B cell (primary cell): ENCODE results near the gene PRKAB1. TPM values are rescaled to one million over a fixed set of nuclear protein-coding genes. Genes with fewer than 3 reads are reported as not detected.

Source experiments
- ATAC-seq: fragments of 200-7000 bp; cut with Tn5 transposase; one replicate; pipeline ENCODE4 v1.10.0; 2021; ENCODE audit warnings: low read depth, mild to moderate bottlenecking, moderate number of reproducible peaks, moderate library complexity
- CTCF ChIA-PET: fragments of 350-600 bp; sonication (Branson Sonifier 250); formaldehyde crosslinking; loops from one replicate; lab custom pipeline; 2021; ENCODE audit warnings: antibody characterized with exemption, inconsistent platforms; lab: Charles Lee
- POLR2A ChIA-PET: fragments of 350-600 bp; sonication (Branson Sonifier 250); formaldehyde crosslinking; loops from one replicate; lab custom pipeline; 2021; ENCODE audit warnings: antibody characterized with exemption; lab: Charles Lee
- DNase-seq: peaks from one replicate; pipeline ENCODE4 v3.0.0; 2013
- H2AFZ ChIP-seq: 2 replicates; pipeline ENCODE4 v1.6.1; 2012; ENCODE audit warnings: mild to moderate bottlenecking, low read depth, low read length; ENCODE audit not compliant: insufficient read depth, poor library complexity, severe bottlenecking
- H3K27ac ChIP-seq, 2 donors: 1 replicate in 1 of 2; 2 replicates in 1 of 2; pipeline ENCODE4 v1.5.1; 2012 to 2013; ENCODE audit warnings: low read length in 2 of 2, mild to moderate bottlenecking in 2 of 2, moderate library complexity in 1 of 2
- H3K27me3 ChIP-seq, 4 experiments: fragments of 200-600 bp in 1 of 4; sonication (generic) in 1 of 4; replicated peaks in 1 of 4; 1 replicate in 2 of 4; 2 replicates in 2 of 4; pipeline versions ENCODE4 v1.6.1 to v1.7.0; 2013 to 2016; ENCODE audit warnings: low read length in 3 of 4, mild to moderate bottlenecking in 2 of 4, mixed read lengths in 1 of 4, moderate library complexity in 1 of 4; ENCODE audit not compliant: insufficient read depth in 4 of 4, control insufficient read depth in 3 of 4; ENCODE audit errors: control extremely low read depth in 1 of 4
- H3K36me3 ChIP-seq, 2 experiments: replicated peaks in 1 of 2; 1 replicate in 1 of 2; 2 replicates in 1 of 2; pipeline versions ENCODE4 v1.6.1 to v1.7.1; 2013; ENCODE audit warnings: low read length in 1 of 2; ENCODE audit not compliant: insufficient read depth in 2 of 2, control insufficient read depth in 1 of 2; ENCODE audit errors: control extremely low read depth in 1 of 2, extremely low read depth in 1 of 2
- H3K4me1 ChIP-seq, 2 donors: fragments of 200-600 bp in 1 of 2; sonication (generic) in 1 of 2; 1 replicate in 1 of 2; 2 replicates in 1 of 2; pipeline versions ENCODE4 v1.5.1 to v1.6.1; 2013 to 2017; ENCODE audit warnings: low read length in 2 of 2; ENCODE audit not compliant: control insufficient read depth in 2 of 2, insufficient read depth in 2 of 2
- H3K4me2 ChIP-seq: replicated peaks from 2 replicates; pipeline ENCODE3; 2012; ENCODE audit warnings: mild to moderate bottlenecking, low read depth, low read length; ENCODE audit not compliant: poor library complexity, severe bottlenecking
- H3K4me3 ChIP-seq, 5 experiments: fragments of 200-600 bp in 1 of 5; sonication (generic) in 1 of 5; 1 replicate in 3 of 5; 2 replicates in 2 of 5; pipeline versions ENCODE4 v1.5.1 to v1.7.0; 2011 to 2016; ENCODE audit warnings: low read length in 4 of 5, mild to moderate bottlenecking in 4 of 5, low read depth in 2 of 5, control low read depth in 1 of 5, moderate library complexity in 1 of 5; ENCODE audit not compliant: insufficient read depth in 1 of 5; ENCODE audit errors: control extremely low read depth in 1 of 5, extremely low read depth in 1 of 5
- H3K79me2 ChIP-seq: fragments of 200-600 bp; sonication (generic); one replicate; pipeline ENCODE4 v1.6.0; 2016; ENCODE audit warnings: low read length; ENCODE audit not compliant: control insufficient read depth, insufficient read depth
- H3K9ac ChIP-seq: fragments of 200-600 bp; sonication (generic); 2 replicates; pipeline ENCODE4 v1.6.1; 2017; ENCODE audit warnings: mild to moderate bottlenecking, low read length, moderate library complexity
- H3K9me3 ChIP-seq, 3 donors: one replicate each; pipeline versions ENCODE4 v1.6.1 to v1.7.1; 2013; ENCODE audit warnings: low read length in 2 of 3; ENCODE audit not compliant: control insufficient read depth in 2 of 3, insufficient read depth in 1 of 3; ENCODE audit errors: control extremely low read depth in 1 of 3
- H4K20me1 ChIP-seq: 2 replicates; pipeline ENCODE4 v1.6.0; 2012; ENCODE audit warnings: mild to moderate bottlenecking, low read length; ENCODE audit not compliant: insufficient read depth, control insufficient read depth, poor library complexity, severe bottlenecking
- H3K27ac Mint-ChIP-seq: one replicate; pipeline ENCODE4 v1.8.0; 2021; ENCODE audit warnings: mixed read lengths
- H3K27me3 Mint-ChIP-seq: one replicate; pipeline ENCODE4 v1.8.0; 2021; ENCODE audit warnings: mixed read lengths
- H3K4me1 Mint-ChIP-seq: one replicate; pipeline ENCODE4 v1.8.0; 2021; ENCODE audit warnings: mixed read lengths
- H3K4me3 Mint-ChIP-seq: one replicate; pipeline ENCODE4 v1.8.0; 2021; ENCODE audit warnings: mixed read lengths
- H3K9me3 Mint-ChIP-seq: one replicate; pipeline ENCODE4 v1.8.0; 2022; ENCODE audit warnings: mixed read lengths; ENCODE audit not compliant: insufficient read depth
- EZH2 ChIP-seq: IDR thresholded peaks from 2 replicates; pipeline ENCODE4 v1.6.1; 2012; ENCODE audit warnings: borderline replicate concordance, low read depth, mild to moderate bottlenecking, moderate library complexity, low read length; ENCODE audit not compliant: insufficient read depth, poor library complexity, severe bottlenecking
- WGBS: methylation state at CpG from one replicate; pipeline ENCODE4 v1.1.5; 2013; ENCODE audit warnings: missing lambda C conversion rate; ENCODE audit not compliant: insufficient coverage; 5-methylcytosine and 5-hydroxymethylcytosine counted together
- intact Hi-C: fragments of 100-400 bp; cut with micrococcal nuclease; formaldehyde crosslinking; loops from one replicate; pipeline ENCODE4 v1.10.0; 2022
- polyA plus RNA-seq: library from polyadenylated mRNA; depleted of rRNA; stranded (reverse); fragments of >200 nt; gene quantifications from 2 replicates; pipeline ENCODE4 v1.2.3, GENCODE V29; 2012
- total RNA-seq, 2 donors: library from RNA; stranded (reverse); fragments of 120-200 nt in 1 of 2; gene quantifications; 1 replicate in 1 of 2; 2 replicates in 1 of 2; pipeline versions ENCODE4 v1.2.3 to v1.2.4, GENCODE V29; 2013 to 2022
- TF ChIP-seq, protein P1 (sequence below): fragments of 200-600 bp; IDR thresholded peaks from one replicate; pipeline ENCODE4 v1.8.0; 2022; ENCODE audit warnings: antibody characterized with exemption, mild to moderate bottlenecking

PRKAB1 gene
- total and polyA plus RNA-seq, 2 donors (not counting 1 experiment from before 2014, with no cell fraction given) = 36.4 to 56.4 TPM

DNA sequence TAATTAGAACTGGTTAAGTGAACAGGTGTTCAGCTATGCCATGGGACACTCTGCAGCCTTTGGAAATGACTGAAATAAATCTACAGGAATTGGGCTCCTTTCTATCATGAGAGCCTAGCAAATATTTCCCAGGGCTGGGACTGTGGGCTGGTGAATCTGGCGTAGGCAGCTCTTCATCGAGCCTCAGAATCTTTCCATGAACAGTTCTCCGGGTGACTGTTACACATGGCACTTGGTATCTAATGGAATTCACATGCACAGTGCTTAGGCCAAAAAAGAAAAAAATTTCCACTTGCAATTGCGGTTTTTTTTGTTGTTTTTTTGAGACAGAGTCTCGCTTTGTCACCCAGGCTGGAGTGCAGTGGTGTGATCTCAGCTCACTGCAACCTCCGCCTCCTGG, 32.1 kb downstream of the PRKAB1 start:
- H3K4me1 Mint-ChIP-seq = no peaks in the 10 kb centered on the region
- TF ChIP-seq EZH2 = no peak
- TF ChIP-seq, protein P1, sequence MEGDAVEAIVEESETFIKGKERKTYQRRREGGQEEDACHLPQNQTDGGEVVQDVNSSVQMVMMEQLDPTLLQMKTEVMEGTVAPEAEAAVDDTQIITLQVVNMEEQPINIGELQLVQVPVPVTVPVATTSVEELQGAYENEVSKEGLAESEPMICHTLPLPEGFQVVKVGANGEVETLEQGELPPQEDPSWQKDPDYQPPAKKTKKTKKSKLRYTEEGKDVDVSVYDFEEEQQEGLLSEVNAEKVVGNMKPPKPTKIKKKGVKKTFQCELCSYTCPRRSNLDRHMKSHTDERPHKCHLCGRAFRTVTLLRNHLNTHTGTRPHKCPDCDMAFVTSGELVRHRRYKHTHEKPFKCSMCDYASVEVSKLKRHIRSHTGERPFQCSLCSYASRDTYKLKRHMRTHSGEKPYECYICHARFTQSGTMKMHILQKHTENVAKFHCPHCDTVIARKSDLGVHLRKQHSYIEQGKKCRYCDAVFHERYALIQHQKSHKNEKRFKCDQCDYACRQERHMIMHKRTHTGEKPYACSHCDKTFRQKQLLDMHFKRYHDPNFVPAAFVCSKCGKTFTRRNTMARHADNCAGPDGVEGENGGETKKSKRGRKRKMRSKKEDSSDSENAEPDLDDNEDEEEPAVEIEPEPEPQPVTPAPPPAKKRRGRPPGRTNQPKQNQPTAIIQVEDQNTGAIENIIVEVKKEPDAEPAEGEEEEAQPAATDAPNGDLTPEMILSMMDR = no peak
- Histone ChIP-seq H3K27me3 (no peaks in the 10 kb centered on the region), H3K4me2 (no peak overlapping the region), H3K79me2 (no peaks in the 10 kb centered on the region), H3K4me1 (no peaks in the 10 kb centered on the region), H3K9ac (no peak overlapping the region), H3K36me3 (no peaks in the 10 kb centered on the region), H3K4me3 (no peak overlapping the region), H3K27ac (no peak overlapping the region), H4K20me1 (no peaks in the 10 kb centered on the region), H3K9me3 (no peaks in the 10 kb centered on the region), H2AFZ (no peak overlapping the region)
- intact Hi-C loops = no loop called here
- ATAC-seq (no peak), DNase-seq (no peak)
- 96% methylated on average over 3 of the region's 6 CpGs for WGBS
- H3K4me3 Mint-ChIP-seq = no peak overlapping the region
- ChIA-PET CTCF (no interaction called here), POLR2A (no interaction called here)
- H3K27ac Mint-ChIP-seq = no peak overlapping the region
- no peaks in the 10 kb centered on the region for H3K27me3 Mint-ChIP-seq
- no peaks in the 10 kb centered on the region for H3K9me3 Mint-ChIP-seq

DNA sequence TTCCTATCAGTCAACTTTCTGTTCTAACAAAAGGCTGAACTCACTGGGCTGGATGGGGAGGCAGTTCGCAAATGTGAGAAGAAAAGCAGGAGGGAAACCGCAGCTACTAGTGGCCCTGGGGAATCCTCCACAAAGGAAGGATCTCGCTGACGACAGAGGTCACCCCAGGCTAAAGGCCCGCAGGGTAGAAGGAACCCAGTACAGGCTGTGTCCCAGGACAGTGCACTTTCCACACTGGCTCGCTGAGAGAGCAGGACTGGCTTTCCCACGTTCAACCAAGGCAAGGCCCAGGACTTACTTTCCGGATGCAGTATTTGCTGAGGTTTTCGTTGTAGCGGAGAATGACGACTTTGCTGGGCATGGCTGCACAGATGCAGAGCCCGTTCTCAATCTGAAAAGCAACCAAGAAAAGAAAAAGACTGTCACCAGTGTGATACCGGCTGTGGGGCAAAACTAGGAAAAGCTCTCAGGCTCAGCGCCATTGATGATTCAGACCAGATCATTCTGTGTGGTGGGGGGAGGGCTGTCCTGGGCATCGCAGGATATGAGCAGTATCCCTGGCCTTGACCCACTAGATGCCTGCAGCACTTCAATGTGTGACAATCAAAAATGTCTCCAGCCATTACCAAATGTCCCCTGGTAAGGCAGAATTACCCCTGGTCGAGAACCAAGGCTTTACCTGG, 36.3 kb downstream of the PRKAB1 start:
- over 99% methylated on average over 14 of the region's 16 CpGs for WGBS
- no peaks in the 10 kb centered on the region for H3K4me1 Mint-ChIP-seq
- H3K4me2 ChIP-seq = no peak overlapping the region

More for the DNA sequence above, 36.3 kb downstream of the PRKAB1 start:
- no peaks in the 10 kb centered on the region for H3K27me3 Mint-ChIP-seq
- H4K20me1 ChIP-seq = no peaks in the 10 kb centered on the region
- no peak for TF ChIP-seq EZH2
- TF ChIP-seq, protein P1 = no peak
- intact Hi-C loops = no loop called here
- no peaks in the 10 kb centered on the region for H3K79me2 ChIP-seq
- H3K27ac ChIP-seq = no peak overlapping the region
- ATAC-seq = no peak
- H3K4me1 ChIP-seq = no peaks in the 10 kb centered on the region
- no peaks in the 10 kb centered on the region for H3K27me3 ChIP-seq
- no peak for DNase-seq
- H3K9ac ChIP-seq = no peak overlapping the region
- CTCF ChIA-PET = no interaction called here
- no peak overlapping the region for H2AFZ ChIP-seq
- no peaks in the 10 kb centered on the region for H3K9me3 Mint-ChIP-seq
- no peaks in the 10 kb centered on the region for H3K9me3 ChIP-seq
- no peak overlapping the region for H3K4me3 Mint-ChIP-seq
- H3K4me3 ChIP-seq = no peak overlapping the region
- no peaks in the 10 kb centered on the region for H3K36me3 ChIP-seq
- H3K27ac Mint-ChIP-seq = no peak overlapping the region
- POLR2A ChIA-PET = no interaction called here
